ENCODE data around the gene NIFK.
"Not testable (repeated sequence)": the region's sequence is repeated elsewhere in the genome, so short reads cannot be mapped to it uniquely, and the experiment has no call there.

The NIFK gene

DNA sequence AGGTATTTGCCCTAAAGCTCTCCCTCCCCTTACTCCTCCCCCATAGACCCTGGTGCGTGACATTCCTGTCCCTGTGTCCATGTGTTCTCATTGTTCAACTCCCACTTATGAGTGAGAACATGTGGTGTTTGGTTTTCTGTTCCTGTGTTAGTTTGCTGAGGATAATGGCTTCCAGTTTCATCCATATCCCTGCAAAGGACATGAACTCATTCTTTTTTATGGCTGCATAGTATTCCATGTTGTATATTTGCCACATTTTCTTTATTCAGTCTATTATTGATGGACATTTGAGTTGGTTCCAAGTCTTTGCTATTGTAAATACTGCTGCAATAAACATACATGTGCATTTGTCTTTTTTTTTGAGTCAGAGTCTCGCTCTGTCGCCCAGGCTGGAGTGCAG lies 46.1 kb downstream of the NIFK start:
- DNase-seq, result not testable (repeated sequence)

DNA sequence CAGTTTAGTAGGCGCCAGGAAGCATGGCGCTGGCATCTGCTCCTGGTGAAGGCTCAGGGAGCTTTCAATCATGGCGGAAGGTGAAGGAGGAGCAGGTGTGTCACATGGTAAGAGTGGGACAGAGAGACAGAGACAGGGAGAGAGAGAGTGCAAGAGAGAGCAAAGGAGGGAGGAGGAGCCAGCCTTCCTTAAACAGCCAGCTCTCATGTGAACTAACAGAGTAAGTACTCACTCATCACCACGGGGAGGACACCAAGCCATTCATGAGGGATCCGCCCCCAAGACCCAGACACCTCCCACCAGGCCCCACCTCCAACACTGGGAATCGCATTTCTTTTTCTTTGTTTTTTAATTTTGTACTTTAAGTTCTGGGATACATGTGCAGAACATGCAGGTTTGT lies 46.6 kb downstream of the NIFK start:
- no peak for DNase-seq

DNA sequence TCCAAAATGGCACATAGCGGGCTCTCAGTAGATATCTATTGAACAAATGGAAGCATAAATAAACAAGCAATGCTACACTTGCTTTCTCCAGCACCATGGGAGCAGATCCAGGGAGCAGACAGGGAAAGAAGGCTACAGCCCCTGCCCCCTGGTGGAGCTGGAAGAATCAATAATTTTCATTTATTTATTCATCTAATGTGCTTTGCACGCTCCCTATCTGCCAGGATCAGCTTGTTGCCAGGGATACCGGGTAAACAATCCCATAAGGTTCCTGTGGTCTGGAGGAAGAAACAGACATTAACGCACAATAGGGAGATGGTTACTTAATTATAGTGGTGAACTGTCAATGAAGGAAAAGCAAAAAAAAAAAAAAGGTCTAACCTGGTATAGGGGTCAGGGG lies 47.3 kb downstream of the NIFK start:
- DNase-seq, result no peak

DNA sequence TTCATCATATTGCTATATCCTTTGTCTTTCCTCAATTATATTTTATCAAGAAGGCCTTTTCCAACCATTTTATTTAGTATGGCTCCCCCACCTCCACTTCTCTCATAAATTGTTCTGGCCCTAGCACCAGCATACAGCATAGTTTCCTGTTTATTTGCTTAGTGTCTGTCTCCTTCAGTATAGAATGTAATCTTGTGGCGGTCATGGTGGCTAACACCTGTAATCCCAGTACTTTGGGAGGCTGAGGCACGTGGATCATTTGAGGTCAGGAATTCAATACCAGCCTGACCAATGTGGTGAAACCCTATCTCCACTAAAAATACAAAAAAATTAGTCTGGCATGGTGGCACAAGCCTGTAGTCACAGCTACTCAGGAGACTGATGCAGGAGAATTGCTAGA lies 47.9 kb downstream of the NIFK start:
- no peak for DNase-seq

DNA sequence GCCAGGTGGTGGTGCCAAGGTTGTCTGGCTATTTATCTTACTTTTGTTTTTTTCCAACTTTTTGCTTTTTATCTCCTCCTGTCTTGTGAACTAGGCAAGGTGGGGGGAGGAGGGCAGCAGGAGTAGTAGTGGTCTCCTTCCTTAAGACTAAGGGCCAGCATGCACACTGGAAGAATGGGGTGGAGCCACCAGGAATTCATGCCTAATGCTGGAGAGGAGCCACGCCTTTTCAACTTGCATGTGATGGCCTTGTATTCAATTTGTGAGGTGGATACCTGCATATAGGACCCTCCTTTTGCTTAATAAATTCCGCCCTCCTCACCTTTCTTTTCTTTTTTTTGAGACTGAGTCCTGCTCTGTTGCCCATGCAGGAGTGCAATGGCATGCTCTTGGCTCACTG lies 49.8 kb downstream of the NIFK start:
- no peak for DNase-seq

DNA sequence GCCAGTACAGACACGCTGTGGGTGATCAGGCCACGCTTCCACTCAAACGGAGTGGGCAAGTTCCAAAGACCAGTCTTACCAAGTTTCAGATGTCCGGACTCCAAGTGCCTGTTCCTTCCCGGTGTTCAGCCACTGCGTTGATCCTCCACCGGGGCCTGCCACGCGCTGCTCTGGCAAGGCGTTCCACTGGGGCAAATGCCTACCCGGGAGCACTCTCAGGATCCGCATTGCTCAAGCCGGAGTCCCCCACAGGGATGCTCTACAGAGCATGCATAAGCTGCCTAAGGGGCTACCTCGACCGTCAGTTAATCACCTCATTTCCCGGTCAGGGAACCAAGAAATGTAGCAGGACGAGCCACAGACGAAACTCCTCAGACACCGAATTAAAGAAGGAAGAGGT lies 50.5 kb downstream of the NIFK start:
- no peak for DNase-seq

DNA sequence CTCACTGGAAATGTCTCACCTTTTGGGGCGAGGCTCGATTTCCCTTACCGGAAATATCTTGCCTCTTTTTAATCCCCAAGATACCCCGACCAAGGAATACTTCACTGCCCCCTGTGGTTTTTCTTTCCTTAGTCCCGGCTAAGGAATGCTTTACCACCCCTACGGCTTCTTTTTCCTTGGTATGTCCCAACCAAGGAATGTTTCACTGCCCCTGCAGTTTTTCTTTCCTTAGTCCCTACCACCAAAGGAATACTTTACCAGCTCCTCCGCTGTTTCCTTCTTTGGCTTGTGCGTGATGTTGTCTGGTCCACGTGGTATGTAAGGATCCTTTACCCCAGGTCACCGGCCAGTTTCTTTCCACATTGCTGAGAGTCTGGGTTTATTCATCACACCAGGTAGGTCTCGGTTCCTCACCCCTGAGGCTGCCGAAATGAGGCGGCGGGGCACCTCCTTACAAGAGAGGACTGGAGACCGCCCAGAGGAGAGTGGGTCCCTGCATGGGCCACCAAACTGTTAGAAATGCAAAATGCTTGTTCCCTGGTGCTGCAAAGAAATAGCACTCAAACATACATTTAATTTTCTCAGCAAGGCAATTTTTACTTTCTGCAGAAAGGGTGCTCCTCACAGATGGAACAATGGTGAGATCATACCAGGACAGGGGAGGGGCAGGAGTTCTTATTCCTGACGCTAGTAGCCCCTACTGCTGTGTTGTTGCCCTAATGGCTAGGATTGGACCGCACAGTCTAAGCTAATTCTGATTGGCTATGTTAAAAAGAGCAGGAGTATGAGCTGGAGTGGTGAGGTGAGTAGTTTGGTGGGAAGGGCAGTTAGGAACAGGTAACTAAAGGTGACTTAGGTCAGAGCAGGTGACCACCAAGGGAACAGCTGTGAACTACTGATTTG lies 54.0 kb downstream of the NIFK start:
- DNase-seq, result no peak

DNA sequence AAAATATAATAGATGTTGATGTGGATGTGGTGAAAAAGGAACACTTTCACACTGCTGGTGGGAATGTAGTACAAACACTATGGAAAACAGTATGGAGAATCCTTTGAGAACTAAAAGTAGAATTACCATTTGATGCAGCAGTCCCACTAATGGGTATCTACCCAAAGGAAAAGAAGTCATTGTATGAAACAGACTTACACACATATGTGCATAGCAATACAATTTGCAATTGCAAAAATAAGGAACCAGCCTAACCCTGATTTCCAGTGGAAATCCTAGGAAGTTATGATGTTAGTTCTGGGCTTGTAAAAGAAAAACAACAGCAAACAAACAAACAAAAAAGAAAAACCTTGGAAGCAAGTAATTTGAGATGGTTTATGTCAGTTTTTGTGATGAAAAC lies 58.8 kb downstream of the NIFK start:
- no peak for DNase-seq
